Activated CD8-positive, alpha-beta T cell treated with anti-CD3 and anti-CD28 coated beads for 36 hours (primary cell): ENCODE data around the gene CSF2RB. TPM values are rescaled to one million over a fixed set of nuclear protein-coding genes. Genes with fewer than 3 reads are reported as not detected.

ENCODE experiments used
- ATAC-seq: fragments of 200-7000 bp; cut with Tn5 transposase; one replicate; pipeline ENCODE4 v1.10.0; 2021; ENCODE audit warnings: mild to moderate bottlenecking, moderate library complexity
- CTCF ChIA-PET: fragments of 350-600 bp; sonication (Branson Sonifier 250); formaldehyde crosslinking; loops from one replicate; lab custom pipeline; 2021; ENCODE audit warnings: antibody characterized with exemption; lab: Charles Lee
- POLR2A ChIA-PET: fragments of 350-600 bp; sonication (Branson Sonifier 250); formaldehyde crosslinking; loops from one replicate; lab custom pipeline; 2021; ENCODE audit warnings: antibody characterized with exemption; lab: Charles Lee
- DNase-seq: peaks from one replicate; pipeline ENCODE4 v3.0.0-alpha.2; 2020
- H3K27ac Mint-ChIP-seq: one replicate; pipeline ENCODE4 v1.8.0; 2021; ENCODE audit warnings: mild to moderate bottlenecking, mixed read lengths
- H3K27me3 Mint-ChIP-seq: one replicate; pipeline ENCODE4 v1.8.0; 2021; ENCODE audit warnings: mixed read lengths
- H3K36me3 Mint-ChIP-seq: one replicate; pipeline ENCODE4 v1.8.0; 2021; ENCODE audit warnings: low read depth, mixed read lengths
- H3K4me1 Mint-ChIP-seq: one replicate; pipeline ENCODE4 v1.8.0; 2021; ENCODE audit warnings: low read depth, mixed read lengths
- H3K4me3 Mint-ChIP-seq: one replicate; pipeline ENCODE4 v1.8.0; 2021; ENCODE audit warnings: mild to moderate bottlenecking, moderate library complexity, mixed read lengths
- H3K9me3 Mint-ChIP-seq: one replicate; pipeline ENCODE4 v1.8.0; 2021; ENCODE audit warnings: mixed read lengths
- CTCF ChIP-seq: fragments of 200-600 bp; IDR thresholded peaks from one replicate; pipeline ENCODE4 v1.8.0; 2022; ENCODE audit warnings: antibody characterized with exemption, mild to moderate bottlenecking
- intact Hi-C: fragments of 100-400 bp; cut with micrococcal nuclease; formaldehyde crosslinking; loops from one replicate; pipeline ENCODE4 v1.10.0; 2022
- total RNA-seq, 2 experiments: library from RNA; stranded (reverse); gene quantifications; one replicate each; pipeline ENCODE4 v1.2.3, GENCODE V29; 2021

Gene CSF2RB
- total RNA-seq, 2 experiments from 2014 or later, result 0.16 to 0.29 TPM

GRCh38 chr22:36953239-36954080, 40.0 kb downstream of the CSF2RB start:
- Mint-ChIP-seq H3K4me3 (no peak overlapping the region), H3K27me3 (peaks cover 2% of the 10 kb centered on the region), H3K27ac (no peak overlapping the region), H3K36me3 (no peaks in the 10 kb centered on the region), H3K4me1 (peaks cover 5% of the 10 kb centered on the region), H3K9me3 (peaks cover 5% of the 10 kb centered on the region)
- DNase-seq, result no peak
- no peak for TF ChIP-seq CTCF
- intact Hi-C loops, result no loop called here
- no peak for ATAC-seq
- CTCF ChIA-PET, result no interaction called here
- POLR2A ChIA-PET, result no interaction called here

GRCh38 chr22:36954251-36955014, 41.0 kb downstream of the CSF2RB start:
- Mint-ChIP-seq H3K27ac (no peak overlapping the region), H3K4me3 (no peak overlapping the region), H3K36me3 (no peaks in the 10 kb centered on the region), H3K9me3 (peaks cover 5% of the 10 kb centered on the region), H3K4me1 (peaks cover 5% of the 10 kb centered on the region), H3K27me3 (peaks cover 2% of the 10 kb centered on the region)
- TF ChIP-seq CTCF, result no peak
- DNase-seq, result no peak
- intact Hi-C loops, result no loop called here
- no peak for ATAC-seq
- CTCF ChIA-PET, result no interaction called here
- POLR2A ChIA-PET, result no interaction called here

- H3K27ac Mint-ChIP-seq, result no peak overlapping the region
- no peak for DNase-seq
- H3K36me3 Mint-ChIP-seq, result no peaks in the 10 kb centered on the region
- no peak overlapping the region for H3K4me3 Mint-ChIP-seq
- POLR2A ChIA-PET, result interaction anchor here (0.6 kb wide), 1 partner anchor 124 kb away, joined by 3 read pairs; no protein-coding TSS in a partner anchor
- H3K27me3 Mint-ChIP-seq, result peaks cover 10% of the 10 kb centered on the region
- H3K4me1 Mint-ChIP-seq, result peaks cover 5% of the 10 kb centered on the region
- H3K9me3 Mint-ChIP-seq, result peaks cover 5% of the 10 kb centered on the region
- no peak for ATAC-seq
- CTCF ChIA-PET, result interaction anchor here (1.7 kb wide), 1 partner anchor 22 kb away, joined by 7 read pairs; no protein-coding TSS in a partner anchor
- intact Hi-C loops, result no loop called here
- no peak for TF ChIP-seq CTCF
Observed at GRCh38 chr22:36955691-36956090, 42.3 kb downstream of the CSF2RB start.

DNA sequence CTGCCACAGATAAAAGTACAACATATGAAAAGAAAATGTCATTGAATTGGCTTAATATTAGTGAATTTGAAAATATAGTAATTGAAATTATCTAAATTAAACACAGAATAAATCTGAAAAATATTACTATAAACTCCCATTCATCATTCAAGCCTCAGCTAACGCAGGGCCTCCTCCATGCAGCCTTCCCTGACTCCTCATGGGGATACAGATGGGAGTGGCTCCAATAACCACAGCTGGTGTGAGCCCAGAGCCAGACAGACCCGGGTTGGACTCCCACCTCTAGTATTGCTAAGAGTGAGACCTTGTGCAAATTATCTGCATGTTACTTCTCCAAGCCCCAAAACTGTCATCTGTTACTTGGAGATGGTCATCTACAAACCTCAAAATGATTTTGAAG, 44.9 kb downstream of the CSF2RB start:
- peaks cover 5% of the 10 kb centered on the region for H3K4me1 Mint-ChIP-seq
- no peak overlapping the region for H3K27ac Mint-ChIP-seq
- CTCF ChIA-PET, result interaction anchor here (0.6 to 1.5 kb wide), 3 partner anchors 19 to 330 kb away, joined by 3 to 4 read pairs (median 3); no protein-coding TSS in a partner anchor
- POLR2A ChIA-PET, result no interaction called here
- intact Hi-C loops, result no loop called here
- peaks cover 16% of the 10 kb centered on the region for H3K27me3 Mint-ChIP-seq
- ATAC-seq, result no peak
- DNase-seq, result no peak
- H3K9me3 Mint-ChIP-seq, result peaks cover 5% of the 10 kb centered on the region
- H3K36me3 Mint-ChIP-seq, result no peaks in the 10 kb centered on the region
- H3K4me3 Mint-ChIP-seq, result no peak overlapping the region
- TF ChIP-seq CTCF, result no peak
